H9 (cell line): ENCODE results near the gene MICAL2. TPM values are rescaled to one million over a fixed set of nuclear protein-coding genes. Genes with fewer than 3 reads are reported as not detected.

Source experiments
- DNase-seq: peaks from one replicate; pipeline ENCODE4 v3.0.0-alpha.2; 2017
- H2AFZ ChIP-seq: one replicate; pipeline ENCODE4 v1.6.1; 2013; ENCODE audit warnings: mild to moderate bottlenecking, low read length, control low read depth, moderate library complexity
- H2AK5ac ChIP-seq: 2 replicates; pipeline ENCODE4 v1.6.1; 2013; ENCODE audit warnings: low read length, control low read depth, mixed read lengths; ENCODE audit not compliant: insufficient read length
- H2BK120ac ChIP-seq: one replicate; pipeline ENCODE4 v1.6.1; 2013; ENCODE audit warnings: low read depth, mild to moderate bottlenecking, low read length, control low read depth, inconsistent platforms; ENCODE audit not compliant: poor library complexity, severe bottlenecking
- H2BK12ac ChIP-seq: 2 replicates; pipeline ENCODE4 v1.6.1; 2013; ENCODE audit warnings: low read length, control low read depth, mixed read lengths, low read depth; ENCODE audit not compliant: insufficient read length
- H2BK15ac ChIP-seq: 2 replicates; pipeline ENCODE4 v1.6.1; 2013; ENCODE audit warnings: low read depth, low read length, control low read depth
- H2BK20ac ChIP-seq: one replicate; pipeline ENCODE4 v1.6.1; 2013; ENCODE audit warnings: low read depth, mild to moderate bottlenecking, low read length, control low read depth, inconsistent platforms; ENCODE audit not compliant: poor library complexity, severe bottlenecking
- H2BK5ac ChIP-seq: 2 replicates; pipeline ENCODE4 v1.6.1; 2013; ENCODE audit warnings: low read length, control low read depth, mixed read lengths; ENCODE audit not compliant: insufficient read length
- H3K14ac ChIP-seq: 2 replicates; pipeline ENCODE4 v1.6.1; 2013; ENCODE audit warnings: low read length, control low read depth; ENCODE audit not compliant: insufficient read depth
- H3K18ac ChIP-seq: 2 replicates; pipeline ENCODE4 v1.6.1; 2013; ENCODE audit warnings: low read depth, mild to moderate bottlenecking, mixed read lengths, low read length, control low read depth; ENCODE audit not compliant: insufficient read length
- H3K23ac ChIP-seq: 2 replicates; pipeline ENCODE4 v1.6.1; 2013; ENCODE audit warnings: low read length, control low read depth, mixed read lengths, low read depth; ENCODE audit not compliant: insufficient read length
- H3K23me2 ChIP-seq: 2 replicates; pipeline ENCODE4 v1.6.1; 2013; ENCODE audit warnings: low read depth, mild to moderate bottlenecking, mixed read lengths, low read length, control low read depth; ENCODE audit not compliant: insufficient read length, poor library complexity, severe bottlenecking
- H3K27ac ChIP-seq: 2 replicates; pipeline ENCODE4 v1.5.1; 2013; ENCODE audit warnings: low read length, control low read depth, mixed read lengths, low read depth; ENCODE audit not compliant: insufficient read length
- H3K27me3 ChIP-seq: 2 replicates; pipeline ENCODE4 v1.6.1; 2013; ENCODE audit warnings: low read length, control low read depth, inconsistent platforms; ENCODE audit not compliant: insufficient read depth
- H3K4ac ChIP-seq: 2 replicates; pipeline ENCODE4 v1.6.1; 2013; ENCODE audit warnings: low read depth, mild to moderate bottlenecking, control low read depth, inconsistent platforms, low read length, moderate library complexity
- H3K4me1 ChIP-seq: 2 replicates; pipeline ENCODE4 v1.6.1; 2013; ENCODE audit warnings: low read length, control low read depth, inconsistent platforms; ENCODE audit not compliant: insufficient read depth
- H3K4me2 ChIP-seq: 2 replicates; pipeline ENCODE4 v1.6.1; 2013; ENCODE audit warnings: low read length, control low read depth, mixed read lengths; ENCODE audit not compliant: insufficient read length, insufficient read depth
- H3K56ac ChIP-seq: 2 replicates; pipeline ENCODE4 v1.6.1; 2013; ENCODE audit warnings: low read depth, mild to moderate bottlenecking, mixed read lengths, low read length, control low read depth; ENCODE audit not compliant: insufficient read length
- H3K79me1 ChIP-seq: 2 replicates; pipeline ENCODE4 v1.6.1; 2013; ENCODE audit warnings: low read depth, mild to moderate bottlenecking, moderate library complexity, low read length, control low read depth, inconsistent platforms; ENCODE audit not compliant: insufficient read depth, poor library complexity, severe bottlenecking
- H3K79me2 ChIP-seq: 2 replicates; pipeline ENCODE4 v1.6.1; 2013; ENCODE audit warnings: low read length, control low read depth, inconsistent platforms; ENCODE audit not compliant: insufficient read depth
- H3K9ac ChIP-seq: 2 replicates; pipeline ENCODE4 v1.6.1; 2013; ENCODE audit warnings: low read length, control low read depth, mixed read lengths; ENCODE audit not compliant: insufficient read length; ENCODE audit errors: extremely low read depth
- H3K9me3 ChIP-seq: one replicate; pipeline ENCODE4 v1.6.1; 2013; ENCODE audit warnings: low read depth, low read length, inconsistent platforms; ENCODE audit not compliant: control insufficient read depth
- H3T11ph ChIP-seq: one replicate; pipeline ENCODE4 v1.6.1; 2013; ENCODE audit warnings: mild to moderate bottlenecking, low read length, control low read depth, inconsistent platforms
- H4K20me1 ChIP-seq: one replicate; pipeline ENCODE4 v1.6.1; 2013; ENCODE audit not compliant: control insufficient read depth, insufficient read length, insufficient read depth
- H4K5ac ChIP-seq: 2 replicates; pipeline ENCODE4 v1.6.1; 2013; ENCODE audit warnings: low read depth, mild to moderate bottlenecking, mixed read lengths, low read length, control low read depth; ENCODE audit not compliant: insufficient read length
- H4K8ac ChIP-seq: replicated peaks from 2 replicates; pipeline ENCODE4 v1.6.1; 2013; ENCODE audit warnings: low read length, control low read depth, mixed read lengths, low read depth; ENCODE audit not compliant: insufficient read length
- H4K91ac ChIP-seq: 2 replicates; pipeline ENCODE4 v1.6.1; 2013; ENCODE audit warnings: low read depth, mild to moderate bottlenecking, moderate library complexity, mixed read lengths, low read length, control low read depth; ENCODE audit not compliant: insufficient read length
- H3K27ac Mint-ChIP-seq, 3 experiments: 2 replicates in 2 of 3; 3 replicates in 1 of 3; pipeline ENCODE4 v1.8.0; 2020 to 2021; ENCODE audit warnings: mixed read lengths in 3 of 3, mild to moderate bottlenecking in 1 of 3, moderate library complexity in 1 of 3
- H3K27me3 Mint-ChIP-seq: 2 replicates; pipeline ENCODE4 v1.8.0; 2021; ENCODE audit warnings: low read depth, mild to moderate bottlenecking, moderate library complexity, mixed read lengths
- H3K36me3 Mint-ChIP-seq, 3 experiments: 2 replicates in 2 of 3; 3 replicates in 1 of 3; pipeline ENCODE4 v1.8.0; 2020 to 2021; ENCODE audit warnings: low read depth in 3 of 3, mixed read lengths in 3 of 3; ENCODE audit not compliant: insufficient read depth in 1 of 3
- H3K4me1 Mint-ChIP-seq, 2 experiments: 2 replicates each; pipeline ENCODE4 v1.8.0; 2020; ENCODE audit warnings: mixed read lengths in 2 of 2
- H3K4me3 Mint-ChIP-seq, 2 experiments: 2 replicates in 1 of 2; 3 replicates in 1 of 2; pipeline ENCODE4 v1.8.0; 2020 to 2021; ENCODE audit warnings: mild to moderate bottlenecking in 2 of 2, mixed read lengths in 2 of 2, moderate library complexity in 1 of 2
- H3K9me3 Mint-ChIP-seq, 2 experiments: 2 replicates in 1 of 2; 3 replicates in 1 of 2; pipeline ENCODE4 v1.8.0; 2020; ENCODE audit warnings: mild to moderate bottlenecking in 2 of 2, mixed read lengths in 2 of 2, moderate library complexity in 1 of 2
- CTCF ChIP-seq: fragments of 200-600 bp; sonication (generic); conservative IDR thresholded peaks from 3 replicates; pipeline ENCODE4 v1.8.0; 2021; ENCODE audit warnings: antibody characterized with exemption, mild to moderate bottlenecking
- WGBS: extraction: QIAGEN DNeasy Blood & Tissue Kit; methylation state at CpG from one replicate; pipeline ENCODE4 v1.1.7; 2013; ENCODE audit warnings: missing lambda C conversion rate, low lambda C conversion rate, mixed read lengths; ENCODE audit not compliant: insufficient read length; ENCODE audit errors: extremely low coverage; 5-methylcytosine and 5-hydroxymethylcytosine counted together
- total RNA-seq: library from RNA; stranded (reverse); gene quantifications from 2 replicates; pipeline ENCODE4 v1.2.1, GENCODE V29; 2021

The MICAL2 gene
- total RNA-seq, 1 experiment from 2014 or later: 4.7 TPM

GRCh38 chr11:12281571-12282478 lies 171.4 kb downstream of the MICAL2 start:
- H2BK12ac ChIP-seq: no peak overlapping the region
- H3K9me3 ChIP-seq: no peaks in the 10 kb centered on the region
- no peak overlapping the region for H2AK5ac ChIP-seq
- no peak overlapping the region for H2BK5ac ChIP-seq
- no peak overlapping the region for H3K18ac ChIP-seq
- no peaks in the 10 kb centered on the region for H3K36me3 Mint-ChIP-seq
- H4K8ac ChIP-seq: no peak overlapping the region
- no peaks in the 10 kb centered on the region for H3K79me2 ChIP-seq
- H3K4me3 Mint-ChIP-seq: no peak overlapping the region
- peaks cover 15 to 23% of the 10 kb centered on the region in 2 experiments for H3K4me1 Mint-ChIP-seq
- H3K14ac ChIP-seq: no peak overlapping the region
- no peaks in the 10 kb centered on the region for H3K27me3 ChIP-seq
- H2BK120ac ChIP-seq: no peak overlapping the region
- H2BK20ac ChIP-seq: no peak overlapping the region
- no peak overlapping the region for H3K23ac ChIP-seq
- no peaks in the 10 kb centered on the region for H3K79me1 ChIP-seq
- no peak overlapping the region for H3K56ac ChIP-seq
- H3K9ac ChIP-seq: no peak overlapping the region
- H2BK15ac ChIP-seq: no peak overlapping the region
- no peaks in the 10 kb centered on the region for H3K9me3 Mint-ChIP-seq
- H3K27ac Mint-ChIP-seq: peak overlapping the region in 1 of 3 experiments; percentile 71; a peak in 2 of 7 replicates
- H3K4me2 ChIP-seq: no peak overlapping the region
- no peak overlapping the region for H2AFZ ChIP-seq
- no peak overlapping the region for H3T11ph ChIP-seq
- H3K4ac ChIP-seq: no peak overlapping the region
- no peak overlapping the region for H3K27ac ChIP-seq
- no peaks in the 10 kb centered on the region for H3K23me2 ChIP-seq
- peak; percentile 81 for DNase-seq
- no peaks in the 10 kb centered on the region for H4K20me1 ChIP-seq
- peaks cover 6% of the 10 kb centered on the region for H3K27me3 Mint-ChIP-seq
- H4K5ac ChIP-seq: no peak overlapping the region
- no CpG with 5 or more reads among the region's 12 CpGs for WGBS
- TF ChIP-seq CTCF: peak; percentile 96
- no peak overlapping the region for H4K91ac ChIP-seq
- no peaks in the 10 kb centered on the region for H3K4me1 ChIP-seq
